Measurements from ENCODE around the gene VSTM2L. TPM values are rescaled to one million over a fixed set of nuclear protein-coding genes. Genes with fewer than 3 reads are reported as not detected.

The VSTM2L gene
- total and polyA plus RNA-seq, 8 donors, result 1.1 to 10.1 (median 2.8) TPM

DNA sequence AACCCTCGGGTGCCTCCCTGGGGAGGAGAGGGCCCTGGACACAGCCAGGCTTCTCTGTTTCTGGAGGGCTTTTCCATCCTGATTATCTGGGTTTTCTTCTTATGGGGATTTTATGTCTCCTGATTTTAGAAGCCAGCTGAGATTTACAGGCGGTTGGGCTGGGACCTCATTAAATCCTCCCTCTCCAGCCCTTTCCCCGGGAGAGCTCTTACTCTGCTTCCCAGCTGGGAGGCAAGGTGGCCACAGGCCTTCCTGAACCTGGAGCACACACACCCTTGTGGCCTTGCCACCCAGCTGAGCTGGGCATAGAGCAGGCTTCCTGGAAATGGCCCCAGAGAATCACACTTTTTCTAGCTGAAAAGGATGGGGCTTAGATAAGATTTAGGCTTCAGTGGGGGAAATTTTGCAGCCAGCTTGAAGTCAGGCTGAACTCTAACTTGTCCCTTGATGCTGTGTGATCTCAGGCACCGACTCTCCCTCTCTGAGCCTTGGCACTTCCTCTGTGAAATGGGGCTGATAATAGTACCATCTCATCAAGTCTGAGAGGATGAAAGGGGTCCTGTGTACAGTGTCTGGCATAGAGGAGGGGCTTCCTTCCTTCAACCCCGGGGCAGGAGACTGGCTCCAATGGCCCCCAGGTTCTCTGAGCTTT is 16.6 kb downstream of the VSTM2L start:
- no peaks in the 10 kb centered on the region for H3K27me3 ChIP-seq
- no peak for DNase-seq
- H3K27ac ChIP-seq, result no peak overlapping the region
- no peaks in the 10 kb centered on the region for H3K9me3 ChIP-seq
- no peak for ATAC-seq
- TF ChIP-seq CTCF (IDR thresholded peaks at IDR 0.05), result no peak
- WGBS, 2 donors, result 47 to 52% methylated on average over 5 of the region's 5 CpGs
- intact Hi-C loops (cut with DNase I), result no loop called here
- no peaks in the 10 kb centered on the region for H3K36me3 ChIP-seq
- no peak overlapping the region for H3K4me3 ChIP-seq
- H3K4me1 ChIP-seq, result no peaks in the 10 kb centered on the region
- no peak for FAIRE-seq

DNA sequence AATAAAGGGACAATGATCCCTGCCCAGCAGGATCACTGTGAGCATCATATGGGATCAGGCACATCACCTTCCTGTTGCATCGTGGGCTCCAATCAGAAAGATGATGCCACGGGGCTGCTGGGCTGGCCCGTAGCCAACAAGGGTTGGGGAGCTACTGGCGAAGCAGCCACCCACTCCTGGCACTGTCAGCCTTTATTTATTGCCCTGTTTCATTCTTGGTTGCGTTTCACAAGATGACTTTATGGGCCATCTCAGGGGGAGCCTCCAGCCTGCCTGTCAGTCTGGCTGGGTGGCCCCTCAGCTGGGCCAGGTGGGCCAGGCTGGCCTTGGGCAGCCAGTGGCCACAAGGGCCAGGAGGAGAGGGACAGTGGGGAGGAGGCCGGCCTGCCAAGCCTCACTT is 17.3 kb downstream of the VSTM2L start:
- no peaks in the 10 kb centered on the region for H3K4me1 ChIP-seq
- 34 to 44% methylated on average over 6 of the region's 6 CpGs for WGBS, 2 donors
- no peaks in the 10 kb centered on the region for H3K27me3 ChIP-seq
- DNase-seq (peak in 1 of 6 donors; percentile 15), FAIRE-seq (no peak), ATAC-seq (no peak)
- no peak overlapping the region for H3K27ac ChIP-seq
- H3K36me3 ChIP-seq, result no peaks in the 10 kb centered on the region
- H3K4me3 ChIP-seq, result no peak overlapping the region
- TF ChIP-seq CTCF (IDR thresholded peaks at IDR 0.05), result no peak
- intact Hi-C loops (cut with DNase I), result no loop called here
- no peaks in the 10 kb centered on the region for H3K9me3 ChIP-seq

DNA sequence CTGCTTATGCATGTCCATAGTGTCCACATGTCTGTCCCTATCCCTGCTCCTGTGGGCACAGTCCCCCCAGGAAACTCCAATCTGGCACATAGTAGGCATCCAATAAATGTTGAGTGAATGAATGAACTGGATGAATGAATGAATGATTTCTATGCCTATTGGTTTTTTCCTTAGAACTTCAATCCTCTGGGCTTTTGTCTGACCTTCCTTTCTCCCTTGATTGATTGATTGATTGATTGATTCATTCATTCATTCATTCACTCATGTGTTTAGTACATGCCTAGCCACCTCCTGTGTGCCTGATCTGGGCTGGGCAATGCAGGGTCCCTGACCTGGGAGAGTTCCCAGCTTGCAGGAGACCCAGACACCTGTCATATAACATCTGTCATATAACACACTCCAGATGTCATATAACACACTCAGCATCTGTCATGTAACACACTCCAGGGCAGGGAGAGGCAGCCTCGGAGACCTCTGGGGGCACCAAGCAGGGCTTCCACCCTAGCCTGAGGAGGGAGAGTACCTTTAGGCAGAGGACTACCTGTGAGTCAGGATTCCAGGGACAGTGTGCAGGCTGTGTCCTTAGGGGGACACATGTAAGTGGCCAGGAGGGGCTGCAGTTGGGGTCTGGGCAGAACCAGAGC is 17.9 kb downstream of the VSTM2L start:
- no peak for TF ChIP-seq CTCF (IDR thresholded peaks at IDR 0.05)
- FAIRE-seq (no peak), ATAC-seq (no peak), DNase-seq (peak in 1 of 6 donors; percentile 14)
- Histone ChIP-seq H3K9me3 (no peaks in the 10 kb centered on the region), H3K4me1 (no peaks in the 10 kb centered on the region), H3K36me3 (no peaks in the 10 kb centered on the region), H3K27me3 (no peaks in the 10 kb centered on the region), H3K27ac (no peak overlapping the region), H3K4me3 (no peak overlapping the region)
- intact Hi-C loops (cut with DNase I), result no loop called here
- WGBS, 2 donors, result 36 to 57% methylated on average over 1 of the region's 1 CpG

DNA sequence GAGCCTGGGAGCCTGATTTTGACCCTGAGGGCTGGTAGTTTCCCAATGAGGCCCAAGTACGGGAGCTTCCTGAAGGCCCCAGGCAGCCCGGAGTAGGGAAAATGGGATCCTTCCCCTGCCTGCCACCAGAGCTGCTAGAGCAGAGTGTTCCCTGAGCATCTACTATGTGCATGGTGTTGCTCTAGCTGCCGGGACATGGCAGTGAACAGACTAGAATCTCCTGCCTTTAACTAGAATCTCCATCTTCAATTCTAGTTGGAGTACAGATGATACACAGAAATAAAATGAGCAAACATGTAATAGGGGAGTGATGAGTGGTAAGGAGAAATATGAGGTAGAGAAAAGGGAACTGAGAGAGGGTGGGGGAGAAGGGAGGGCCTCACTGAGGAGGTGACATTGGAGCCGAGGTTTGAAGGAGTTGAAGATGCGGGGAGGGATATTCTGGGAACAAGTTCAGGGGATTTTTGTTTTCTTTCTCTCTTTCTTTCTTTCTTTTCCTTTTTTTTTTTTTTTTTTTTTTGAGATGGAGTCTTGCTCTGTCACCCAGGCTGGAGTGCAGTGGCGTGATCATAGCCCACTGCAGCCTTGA is 18.5 kb downstream of the VSTM2L start:
- DNase-seq (no peak), ATAC-seq (no peak), FAIRE-seq (no peak)
- H3K9me3 ChIP-seq, result no peaks in the 10 kb centered on the region
- TF ChIP-seq CTCF (IDR thresholded peaks at IDR 0.05), result no peak
- H3K36me3 ChIP-seq, result no peaks in the 10 kb centered on the region
- H3K4me1 ChIP-seq, result no peaks in the 10 kb centered on the region
- H3K27me3 ChIP-seq, result no peaks in the 10 kb centered on the region
- intact Hi-C loops (cut with DNase I), result no loop called here
- no peak overlapping the region for H3K27ac ChIP-seq
- H3K4me3 ChIP-seq, result no peak overlapping the region
- 65 to 78% methylated on average over 6 of the region's 6 CpGs for WGBS, 2 donors

- Histone ChIP-seq H3K4me1 (no peaks in the 10 kb centered on the region), H3K9me3 (no peaks in the 10 kb centered on the region), H3K4me3 (no peak overlapping the region), H3K36me3 (no peaks in the 10 kb centered on the region), H3K27ac (no peak overlapping the region), H3K27me3 (no peaks in the 10 kb centered on the region)
- 77 to 89% methylated on average over 3 of the region's 3 CpGs for WGBS, 2 donors
- ATAC-seq (no peak), FAIRE-seq (no peak), DNase-seq (no peak)
- no peak for TF ChIP-seq CTCF (IDR thresholded peaks at IDR 0.05)
- intact Hi-C loops (cut with DNase I), result no loop called here
These were observed 19.1 kb downstream of the VSTM2L start for GRCh38 chr20:37922016-37922415.
